Astrocyte (in vitro differentiated cells and primary cell): ENCODE measurements around the gene MIPOL1.

Experiments
- EZH2 ChIP-seq: IDR thresholded peaks from 2 replicates; pipeline ENCODE4 v1.6.1; 2012; ENCODE audit warnings: mild to moderate bottlenecking, low read length, inconsistent platforms; ENCODE audit not compliant: insufficient read depth
- TF ChIP-seq, protein P1 (sequence below): IDR thresholded peaks from 2 replicates; pipeline ENCODE4 v1.5.1; 2011; ENCODE audit warnings: low read depth, mild to moderate bottlenecking, inconsistent platforms, low read length, moderate library complexity; ENCODE audit not compliant: insufficient read depth

DNA sequence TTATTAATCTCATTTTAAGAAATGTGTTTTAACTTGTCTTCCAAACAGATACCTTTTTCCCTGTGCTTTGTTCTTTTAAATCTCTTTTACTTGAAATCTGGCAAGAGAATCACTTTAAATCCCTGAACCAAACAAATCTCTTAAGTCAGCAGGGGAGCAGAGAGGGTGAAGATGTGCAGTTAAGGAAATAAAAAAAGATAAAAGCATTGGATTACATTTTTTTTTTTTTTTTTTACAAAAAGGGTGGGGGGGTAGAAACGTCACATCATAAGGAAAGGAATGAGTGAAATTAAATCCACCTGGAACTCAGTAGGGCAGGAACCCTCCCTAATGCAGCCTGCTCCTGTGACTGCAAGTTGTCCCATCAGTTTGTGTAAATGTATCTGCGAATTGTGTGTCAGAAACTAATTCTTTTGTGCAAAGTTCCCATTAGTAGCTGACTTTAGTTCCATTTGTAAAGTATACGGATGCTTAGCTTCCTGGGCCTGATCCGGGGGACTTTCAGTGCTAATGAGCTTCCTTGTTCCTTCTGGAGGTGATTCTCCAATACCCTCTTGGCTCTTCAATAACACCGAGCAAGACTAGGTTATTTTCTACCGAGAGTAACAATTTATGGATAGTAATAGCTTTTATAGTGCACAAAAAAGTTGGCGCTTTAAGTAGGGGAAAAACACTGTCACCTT, 399.2 kb downstream of the MIPOL1 start:
- TF ChIP-seq, protein P1, sequence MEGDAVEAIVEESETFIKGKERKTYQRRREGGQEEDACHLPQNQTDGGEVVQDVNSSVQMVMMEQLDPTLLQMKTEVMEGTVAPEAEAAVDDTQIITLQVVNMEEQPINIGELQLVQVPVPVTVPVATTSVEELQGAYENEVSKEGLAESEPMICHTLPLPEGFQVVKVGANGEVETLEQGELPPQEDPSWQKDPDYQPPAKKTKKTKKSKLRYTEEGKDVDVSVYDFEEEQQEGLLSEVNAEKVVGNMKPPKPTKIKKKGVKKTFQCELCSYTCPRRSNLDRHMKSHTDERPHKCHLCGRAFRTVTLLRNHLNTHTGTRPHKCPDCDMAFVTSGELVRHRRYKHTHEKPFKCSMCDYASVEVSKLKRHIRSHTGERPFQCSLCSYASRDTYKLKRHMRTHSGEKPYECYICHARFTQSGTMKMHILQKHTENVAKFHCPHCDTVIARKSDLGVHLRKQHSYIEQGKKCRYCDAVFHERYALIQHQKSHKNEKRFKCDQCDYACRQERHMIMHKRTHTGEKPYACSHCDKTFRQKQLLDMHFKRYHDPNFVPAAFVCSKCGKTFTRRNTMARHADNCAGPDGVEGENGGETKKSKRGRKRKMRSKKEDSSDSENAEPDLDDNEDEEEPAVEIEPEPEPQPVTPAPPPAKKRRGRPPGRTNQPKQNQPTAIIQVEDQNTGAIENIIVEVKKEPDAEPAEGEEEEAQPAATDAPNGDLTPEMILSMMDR, result no peak
- TF ChIP-seq EZH2, result no peak
